GM06990 (cell line): ENCODE measurements around the gene AMPD1.

Source experiments
- DNase-seq: peaks from one replicate; pipeline ENCODE4 v3.0.0-alpha.2; 2011; ENCODE audit not compliant: insufficient read length; ENCODE audit errors: extremely low read depth
- H3K27me3 ChIP-seq: replicated peaks from 2 replicates; pipeline ENCODE4 v1.6.0; 2011; ENCODE audit warnings: low read length; ENCODE audit not compliant: control insufficient read depth, insufficient read depth
- H3K36me3 ChIP-seq: 2 replicates; pipeline ENCODE4 v1.5.1; 2011; ENCODE audit warnings: low read length; ENCODE audit not compliant: control insufficient read depth, insufficient read depth
- H3K4me3 ChIP-seq: replicated peaks from 2 replicates; pipeline ENCODE4 v1.5.1; 2011; ENCODE audit warnings: low read depth, mild to moderate bottlenecking, control low read depth, low read length
- CTCF ChIP-seq: IDR thresholded peaks from 2 replicates; pipeline ENCODE4 v1.5.1; 2011; ENCODE audit warnings: low read length, control low read depth, mild to moderate bottlenecking, inconsistent platforms; ENCODE audit not compliant: insufficient read depth, poor library complexity, severe bottlenecking

Gene AMPD1

GRCh38 chr1:114670083-114671010 lies 25.0 kb downstream of the AMPD1 start:
- TF ChIP-seq CTCF, result no peak
- peak; percentile 87 for DNase-seq
- Histone ChIP-seq H3K27me3 (no peaks in the 10 kb centered on the region), H3K36me3 (no peaks in the 10 kb centered on the region), H3K4me3 (peak overlapping the region; percentile 63)

DNA sequence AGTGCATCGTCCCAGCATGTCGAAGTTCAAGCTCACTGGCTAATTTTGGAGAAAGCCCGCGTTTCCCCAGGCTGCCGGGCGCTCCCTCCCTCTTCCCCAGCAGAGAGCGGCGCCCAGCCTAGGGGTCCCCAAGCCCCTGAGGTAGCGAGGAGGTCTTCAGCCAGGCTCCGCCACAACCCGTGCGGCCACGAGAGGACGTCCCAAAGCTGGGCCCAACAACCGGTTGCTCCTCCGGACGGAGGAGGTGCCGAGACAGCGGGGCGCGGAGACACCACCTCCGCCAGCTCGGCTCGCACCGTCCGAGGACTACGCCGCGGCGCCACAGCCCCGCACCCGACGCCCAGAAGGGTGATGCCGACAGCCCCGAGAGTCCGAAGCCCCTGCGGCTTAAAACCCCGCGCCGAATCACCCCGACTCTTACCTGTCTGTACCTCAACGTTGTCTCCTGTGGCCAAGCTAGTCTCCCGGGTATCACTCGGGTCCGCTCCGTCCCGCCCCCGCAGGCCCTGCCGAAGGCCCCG lies 25.7 kb downstream of the AMPD1 start, which contains the start of gene DENND2C:
TSS of gene DENND2C (minus strand) at position 488 of the 521 bp plus-strand sequence. CDS start 44,065 bp downstream, outside the sequence.
- DNase-seq, result no peak
- Histone ChIP-seq H3K36me3 (no peaks in the 10 kb centered on the region), H3K4me3 (peak within 1 kb of the TSS; percentile 63), H3K27me3 (no peaks in the 10 kb centered on the region)
- peak; percentile 35 for TF ChIP-seq CTCF

- Histone ChIP-seq H3K36me3 (no peaks in the 10 kb centered on the region), H3K4me3 (peak overlapping the region; percentile 63), H3K27me3 (no peaks in the 10 kb centered on the region)
- no peak for TF ChIP-seq CTCF
- DNase-seq, result no peak
These were observed 26.4 kb downstream of the AMPD1 start for GRCh38 chr1:114668784-114669561.

DNA sequence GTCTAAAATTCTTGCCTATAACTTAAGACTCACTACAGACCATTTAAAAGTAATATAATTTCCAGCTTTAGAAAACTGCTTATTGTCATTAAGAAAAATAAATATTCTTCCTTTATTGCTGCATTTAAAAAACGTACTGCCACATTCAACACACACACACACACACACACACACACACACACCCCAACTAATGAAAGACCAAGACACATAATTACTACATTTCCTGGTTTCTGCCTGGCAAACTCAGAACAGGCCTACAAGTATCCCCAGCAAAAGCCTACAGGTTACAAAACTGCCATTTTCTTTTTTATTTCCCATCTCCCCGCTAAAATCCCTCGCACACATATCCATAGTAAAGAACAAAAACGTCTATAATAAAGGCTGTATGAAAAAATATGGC lies 27.0 kb downstream of the AMPD1 start:
- no peak for TF ChIP-seq CTCF
- H3K36me3 ChIP-seq, result no peaks in the 10 kb centered on the region
- no peak overlapping the region for H3K4me3 ChIP-seq
- H3K27me3 ChIP-seq, result no peaks in the 10 kb centered on the region
- DNase-seq, result no peak

DNA sequence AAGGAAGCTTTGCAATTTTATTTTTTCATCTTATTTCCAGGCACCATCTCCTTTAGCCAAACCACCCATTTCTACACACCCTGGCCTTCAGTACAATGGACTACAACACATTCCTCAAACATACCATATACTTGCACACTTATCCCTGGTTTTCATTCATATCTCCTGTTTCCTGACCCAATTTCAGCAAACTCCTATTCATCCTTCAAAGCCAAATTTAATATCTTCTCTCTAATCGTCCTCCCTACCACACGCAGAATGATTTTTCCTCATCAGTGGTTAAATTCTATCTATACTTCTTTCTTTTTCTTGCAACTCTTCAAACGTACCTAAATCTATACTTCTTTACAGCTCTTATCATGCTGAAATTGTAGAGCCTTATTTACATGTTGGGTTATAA lies 28.4 kb downstream of the AMPD1 start:
- H3K27me3 ChIP-seq, result no peaks in the 10 kb centered on the region
- no peaks in the 10 kb centered on the region for H3K36me3 ChIP-seq
- TF ChIP-seq CTCF, result no peak
- H3K4me3 ChIP-seq, result no peak overlapping the region
- DNase-seq, result no peak
